Lower leg skin (tissue), 4 donors: ENCODE measurements around the gene LIN7A. TPM values are rescaled to one million over a fixed set of nuclear protein-coding genes. Genes with fewer than 3 reads are reported as not detected.

ENCODE experiments used
- DNase-seq, 2 donors: peaks; one replicate each; pipeline ENCODE4 v3.0.0-alpha.2; 2019; ENCODE audit warnings: low spot score in 2 of 2
- H3K4me3 ChIP-seq: fragments of 200-600 bp; sonication (generic); 2 replicates; pipeline ENCODE4 v1.5.1; 2017; ENCODE audit warnings: mild to moderate bottlenecking, low read depth; ENCODE audit not compliant: poor library complexity, severe bottlenecking
- POLR2A ChIP-seq, 2 donors: fragments of 450-650 bp; IDR thresholded peaks; one replicate each; pipeline ENCODE4 v1.6.1; 2016 to 2017; ENCODE audit warnings: antibody characterized with exemption in 2 of 2, mild to moderate bottlenecking in 1 of 2, moderate library complexity in 1 of 2
- WGBS, 2 donors: methylation state at CpG; one replicate each; pipeline ENCODE4 v1.1.5; 2018; 5-methylcytosine and 5-hydroxymethylcytosine counted together
- intact Hi-C: fragments of 100-400 bp; cut with DNase I; formaldehyde crosslinking; loops from one replicate; pipeline ENCODE4 v1.15.0; 2023; ENCODE audit warnings: low total_unique reads
- total RNA-seq, 4 donors: library from RNA; depleted of rRNA; stranded (reverse); fragments of >200 nt; gene quantifications; one replicate each; pipeline ENCODE4 v1.1.0, GENCODE V29; 2016
- TF ChIP-seq, protein P1 (sequence below), 3 donors: fragments of 450-650 bp; IDR thresholded peaks; one replicate each; pipeline ENCODE4 v1.5.1; 2016; ENCODE audit warnings: antibody characterized with exemption in 3 of 3, mild to moderate bottlenecking in 3 of 3, moderate library complexity in 2 of 3

Gene LIN7A
- total RNA-seq, 4 donors from 2014 or later, result 0.34 to 3.8 (median 0.64) TPM

DNA sequence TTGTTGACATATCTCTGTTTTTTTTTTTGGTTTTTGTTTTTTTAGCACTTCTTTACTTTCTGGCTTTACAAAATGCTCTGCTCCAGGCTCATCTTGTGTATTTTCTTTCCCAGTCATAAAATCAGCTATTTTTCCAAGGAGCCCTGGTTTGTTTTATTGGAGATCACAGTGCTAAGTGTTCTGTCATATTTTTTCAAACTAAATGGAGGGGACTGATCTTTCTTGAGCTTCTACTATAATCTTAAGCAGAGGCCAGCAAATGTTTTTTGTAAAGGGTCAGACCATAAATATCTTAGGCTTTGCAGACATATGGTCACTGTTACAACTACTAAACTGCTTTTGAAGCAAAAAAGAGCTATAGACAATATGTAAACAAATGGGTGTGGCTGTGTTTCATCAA, 30.6 kb upstream of the LIN7A start:
- H3K4me3 ChIP-seq, result no peak overlapping the region
- intact Hi-C loops, result no loop called here
- no peak for DNase-seq
- TF ChIP-seq, protein P1, sequence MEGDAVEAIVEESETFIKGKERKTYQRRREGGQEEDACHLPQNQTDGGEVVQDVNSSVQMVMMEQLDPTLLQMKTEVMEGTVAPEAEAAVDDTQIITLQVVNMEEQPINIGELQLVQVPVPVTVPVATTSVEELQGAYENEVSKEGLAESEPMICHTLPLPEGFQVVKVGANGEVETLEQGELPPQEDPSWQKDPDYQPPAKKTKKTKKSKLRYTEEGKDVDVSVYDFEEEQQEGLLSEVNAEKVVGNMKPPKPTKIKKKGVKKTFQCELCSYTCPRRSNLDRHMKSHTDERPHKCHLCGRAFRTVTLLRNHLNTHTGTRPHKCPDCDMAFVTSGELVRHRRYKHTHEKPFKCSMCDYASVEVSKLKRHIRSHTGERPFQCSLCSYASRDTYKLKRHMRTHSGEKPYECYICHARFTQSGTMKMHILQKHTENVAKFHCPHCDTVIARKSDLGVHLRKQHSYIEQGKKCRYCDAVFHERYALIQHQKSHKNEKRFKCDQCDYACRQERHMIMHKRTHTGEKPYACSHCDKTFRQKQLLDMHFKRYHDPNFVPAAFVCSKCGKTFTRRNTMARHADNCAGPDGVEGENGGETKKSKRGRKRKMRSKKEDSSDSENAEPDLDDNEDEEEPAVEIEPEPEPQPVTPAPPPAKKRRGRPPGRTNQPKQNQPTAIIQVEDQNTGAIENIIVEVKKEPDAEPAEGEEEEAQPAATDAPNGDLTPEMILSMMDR (IDR thresholded peaks at IDR 0.05), result no peak
- no peak for TF ChIP-seq POLR2A (IDR thresholded peaks at IDR 0.05)

DNA sequence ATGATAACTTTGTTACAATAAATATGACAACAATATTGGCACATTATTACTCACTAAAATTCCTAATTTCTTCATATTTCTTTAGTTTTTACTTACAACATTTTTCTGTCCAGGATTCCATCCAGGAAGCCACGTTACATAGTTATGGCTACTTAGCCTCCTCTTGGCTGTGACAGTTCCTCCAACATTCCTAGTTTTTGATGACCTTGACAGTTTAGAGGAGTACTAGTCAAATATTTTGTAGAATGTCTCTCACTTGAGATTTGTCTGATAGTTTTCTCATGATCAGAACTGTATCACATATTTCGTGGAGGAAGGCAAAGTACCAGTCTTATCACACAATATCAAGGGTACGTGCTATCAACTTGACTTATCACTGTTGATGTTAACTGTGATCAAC, 29.8 kb upstream of the LIN7A start:
- 75 to 76% methylated on average over 3 of the region's 3 CpGs for WGBS, 2 donors
- intact Hi-C loops, result no loop called here

GRCh38 chr12:80966001-80966400, 28.3 kb upstream of the LIN7A start:
- TF ChIP-seq, protein P1 (IDR thresholded peaks at IDR 0.05), result no peak
- no peak for TF ChIP-seq POLR2A (IDR thresholded peaks at IDR 0.05)
- intact Hi-C loops, result no loop called here
- 76 to 79% methylated on average over 1 of the region's 1 CpG for WGBS, 2 donors
- H3K4me3 ChIP-seq, result no peak overlapping the region
- no peak for DNase-seq

More for the DNA sequence above, 29.8 kb upstream of the LIN7A start:
- TF ChIP-seq, protein P1 (IDR thresholded peaks at IDR 0.05), result no peak
- TF ChIP-seq POLR2A (IDR thresholded peaks at IDR 0.05), result no peak
- DNase-seq, result no peak
- H3K4me3 ChIP-seq, result no peak overlapping the region

- no peak for DNase-seq
- 93% methylated on average over 5 of the region's 5 CpGs for WGBS, 2 donors
- intact Hi-C loops, result no loop called here
- H3K4me3 ChIP-seq, result no peak overlapping the region
- TF ChIP-seq, protein P1 (IDR thresholded peaks at IDR 0.05), result no peak
- no peak for TF ChIP-seq POLR2A (IDR thresholded peaks at IDR 0.05)
Measured at GRCh38 chr12:80958162-80958561, 20.4 kb upstream of the LIN7A start.

DNA sequence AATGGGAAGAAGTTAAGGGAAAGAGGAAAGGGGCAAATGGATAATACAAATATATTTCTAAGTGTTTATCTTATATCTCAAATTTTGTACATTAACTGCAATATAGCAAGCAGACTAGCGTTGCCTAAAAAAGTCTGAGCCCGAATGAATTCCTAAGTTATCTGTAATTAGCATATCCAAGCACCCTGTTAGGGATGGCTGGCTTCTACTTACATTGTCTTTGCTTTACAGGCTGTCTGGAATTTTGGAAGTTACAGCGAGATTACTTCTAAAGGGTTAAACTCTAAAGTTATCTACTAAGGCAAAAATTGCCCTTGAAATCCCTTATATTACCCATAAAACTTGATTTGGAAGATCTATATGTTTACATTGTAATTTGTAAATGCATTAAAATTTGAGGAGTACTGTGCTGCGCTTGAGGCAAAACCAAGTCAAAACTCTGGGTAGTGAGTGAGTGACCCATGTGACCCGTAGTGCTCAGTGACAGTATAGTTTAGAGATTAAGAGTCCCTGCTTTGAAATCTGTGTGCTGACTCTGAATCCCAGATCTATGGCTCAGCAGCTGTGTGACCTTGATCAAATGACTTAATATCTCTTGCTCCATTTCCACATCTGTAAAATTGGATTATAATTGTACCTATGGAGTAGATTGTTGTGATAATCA, 17.3 kb upstream of the LIN7A start:
- DNase-seq, result no peak
- WGBS, 2 donors, result 63 to 64% methylated on average over 5 of the region's 5 CpGs
- no peak overlapping the region for H3K4me3 ChIP-seq
- no peak for TF ChIP-seq POLR2A (IDR thresholded peaks at IDR 0.05)
- TF ChIP-seq, protein P1 (IDR thresholded peaks at IDR 0.05), result no peak
- intact Hi-C loops, result no loop called here

DNA sequence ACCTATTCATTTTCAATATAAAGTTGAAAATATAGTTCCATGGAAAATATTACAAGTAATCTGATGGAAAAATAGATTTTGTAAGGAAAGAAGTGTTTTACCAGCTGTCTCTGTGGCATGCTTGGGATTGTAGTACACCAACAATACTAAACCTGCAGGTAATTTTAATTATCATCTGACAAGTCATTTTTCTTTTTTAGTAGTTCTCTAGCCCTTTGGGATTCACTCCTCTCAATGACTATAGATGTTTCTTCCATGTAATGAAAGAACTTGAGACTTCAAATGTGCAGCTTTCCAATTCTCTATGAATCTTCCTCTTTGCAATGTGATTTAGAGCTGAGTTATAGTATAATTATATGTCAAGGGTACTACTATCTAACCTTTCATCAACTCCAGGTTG, 14.7 kb upstream of the LIN7A start:
- no peak overlapping the region for H3K4me3 ChIP-seq
- DNase-seq, result no peak
- TF ChIP-seq POLR2A (IDR thresholded peaks at IDR 0.05), result no peak
- TF ChIP-seq, protein P1 (IDR thresholded peaks at IDR 0.05), result no peak
- intact Hi-C loops, result no loop called here
